Mucosa of descending colon (tissue), 3 donors: ENCODE data around the gene ANO3. TPM values are rescaled to one million over a fixed set of nuclear protein-coding genes. Genes with fewer than 3 reads are reported as not detected.

Source experiments
- ATAC-seq: fragments of 200-7000 bp; cut with Tn5 transposase; one replicate; pipeline ENCODE4 v1.9.1; 2020; ENCODE audit warnings: mild to moderate bottlenecking, moderate library complexity
- DNase-seq, 3 donors: peaks; one replicate each; pipeline ENCODE4 v3.0.0-alpha.2; 2020
- H3K36me3 ChIP-seq: fragments of 200-600 bp; one replicate; pipeline ENCODE4 v1.8.0; 2021; ENCODE audit warnings: low read depth, mild to moderate bottlenecking
- H3K4me1 ChIP-seq: fragments of 200-600 bp; one replicate; pipeline ENCODE4 v1.8.0; 2021; ENCODE audit warnings: low read depth, mild to moderate bottlenecking
- H3K4me3 ChIP-seq: fragments of 200-600 bp; one replicate; pipeline ENCODE4 v1.8.0; 2021; ENCODE audit warnings: mild to moderate bottlenecking
- H3K9me3 ChIP-seq: fragments of 200-600 bp; one replicate; pipeline ENCODE4 v1.8.0; 2021; ENCODE audit warnings: mild to moderate bottlenecking
- CTCF ChIP-seq: fragments of 200-600 bp; IDR thresholded peaks from one replicate; pipeline ENCODE4 v1.8.0; 2022; ENCODE audit warnings: antibody characterized with exemption, mild to moderate bottlenecking
- intact Hi-C, 2 donors: fragments of 100-400 bp; cut with DNase I in 1 of 2; cut with micrococcal nuclease in 1 of 2; formaldehyde crosslinking; loops; one replicate each; pipeline versions ENCODE4 v1.11.0 to v1.11.1; 2022; cut with DNase I, micrococcal nuclease
- total RNA-seq, 3 donors: library from RNA; stranded (reverse); fragmentation: NEBNext Ultra II Directional in 2 of 3; extraction: Animal tissue kit (Norgen Biotek cat#: 25700) in 2 of 3; gene quantifications; one replicate each; pipeline versions ENCODE4 v1.2.1 to v1.2.4, GENCODE V29; 2021 to 2023
- donor health status: DM: no; HTN: no; CAD: no; lungs with moderate emphysema.
- donor health status: DM: no; HTN: no; CAD: no.
- donor health status: DM: no; HTN: yes; CAD: no.

ANO3 gene
- total RNA-seq, 3 donors from 2014 or later = 0.31 to 1.3 (median 0.35) TPM

- ATAC-seq (no peak), DNase-seq (no peak)
- intact Hi-C loops = no loop called here
- no peak for TF ChIP-seq CTCF
- Histone ChIP-seq H3K36me3 (no peaks in the 10 kb centered on the region), H3K4me3 (no peak overlapping the region), H3K4me1 (no peaks in the 10 kb centered on the region), H3K9me3 (no peaks in the 10 kb centered on the region)
These were observed 242.0 kb downstream of the ANO3 start for GRCh38 chr11:26573896-26574295.

GRCh38 chr11:26575946-26576345 lies 244.0 kb downstream of the ANO3 start:
- H3K36me3 ChIP-seq = no peaks in the 10 kb centered on the region
- DNase-seq (no peak), ATAC-seq (no peak)
- H3K4me3 ChIP-seq = no peak overlapping the region
- no peaks in the 10 kb centered on the region for H3K4me1 ChIP-seq
- no peak for TF ChIP-seq CTCF
- intact Hi-C loops = no loop called here
- H3K9me3 ChIP-seq = no peaks in the 10 kb centered on the region

- no peak overlapping the region for H3K4me3 ChIP-seq
- intact Hi-C loops = no loop called here
- H3K4me1 ChIP-seq = no peaks in the 10 kb centered on the region
- H3K9me3 ChIP-seq = no peaks in the 10 kb centered on the region
- ATAC-seq (no peak), DNase-seq (no peak)
- no peak for TF ChIP-seq CTCF
- no peaks in the 10 kb centered on the region for H3K36me3 ChIP-seq
These were observed 247.2 kb downstream of the ANO3 start for GRCh38 chr11:26578998-26579661.

- intact Hi-C loops = no loop called here
- ATAC-seq = no peak
- no peak overlapping the region for H3K4me3 ChIP-seq
- H3K36me3 ChIP-seq = no peaks in the 10 kb centered on the region
- TF ChIP-seq CTCF = no peak
- no peaks in the 10 kb centered on the region for H3K4me1 ChIP-seq
- no peak for DNase-seq
- H3K9me3 ChIP-seq = no peaks in the 10 kb centered on the region
These were observed 247.8 kb downstream of the ANO3 start for GRCh38 chr11:26579683-26580082.

GRCh38 chr11:26580929-26581328 lies 249.0 kb downstream of the ANO3 start:
- Histone ChIP-seq H3K4me3 (no peak overlapping the region), H3K36me3 (no peaks in the 10 kb centered on the region), H3K4me1 (no peaks in the 10 kb centered on the region), H3K9me3 (no peaks in the 10 kb centered on the region)
- intact Hi-C loops = no loop called here
- DNase-seq (no peak), ATAC-seq (no peak)
- no peak for TF ChIP-seq CTCF

- ATAC-seq = no peak
- H3K4me1 ChIP-seq = no peaks in the 10 kb centered on the region
- no peak for TF ChIP-seq CTCF
- no peak for DNase-seq
- H3K4me3 ChIP-seq = no peak overlapping the region
- no peaks in the 10 kb centered on the region for H3K9me3 ChIP-seq
- intact Hi-C loops = no loop called here
- no peaks in the 10 kb centered on the region for H3K36me3 ChIP-seq
These were observed 251.6 kb downstream of the ANO3 start for GRCh38 chr11:26583550-26583949.
